HL-60 (cell line): ENCODE data around the gene TACO1.

Experiments
- POLR2AphosphoS5 ChIP-seq: IDR thresholded peaks from 2 replicates; pipeline ENCODE4 v1.6.1; 2012; ENCODE audit warnings: low read depth
- TF ChIP-seq, protein P1 (sequence below): IDR thresholded peaks from one replicate; pipeline ENCODE4 v1.5.1; 2011; ENCODE audit warnings: low read length, control low read depth, inconsistent platforms; ENCODE audit not compliant: insufficient read depth

GRCh38 chr17:63613663-63614062 is 13.0 kb downstream of the TACO1 start:
- TF ChIP-seq, protein P1, sequence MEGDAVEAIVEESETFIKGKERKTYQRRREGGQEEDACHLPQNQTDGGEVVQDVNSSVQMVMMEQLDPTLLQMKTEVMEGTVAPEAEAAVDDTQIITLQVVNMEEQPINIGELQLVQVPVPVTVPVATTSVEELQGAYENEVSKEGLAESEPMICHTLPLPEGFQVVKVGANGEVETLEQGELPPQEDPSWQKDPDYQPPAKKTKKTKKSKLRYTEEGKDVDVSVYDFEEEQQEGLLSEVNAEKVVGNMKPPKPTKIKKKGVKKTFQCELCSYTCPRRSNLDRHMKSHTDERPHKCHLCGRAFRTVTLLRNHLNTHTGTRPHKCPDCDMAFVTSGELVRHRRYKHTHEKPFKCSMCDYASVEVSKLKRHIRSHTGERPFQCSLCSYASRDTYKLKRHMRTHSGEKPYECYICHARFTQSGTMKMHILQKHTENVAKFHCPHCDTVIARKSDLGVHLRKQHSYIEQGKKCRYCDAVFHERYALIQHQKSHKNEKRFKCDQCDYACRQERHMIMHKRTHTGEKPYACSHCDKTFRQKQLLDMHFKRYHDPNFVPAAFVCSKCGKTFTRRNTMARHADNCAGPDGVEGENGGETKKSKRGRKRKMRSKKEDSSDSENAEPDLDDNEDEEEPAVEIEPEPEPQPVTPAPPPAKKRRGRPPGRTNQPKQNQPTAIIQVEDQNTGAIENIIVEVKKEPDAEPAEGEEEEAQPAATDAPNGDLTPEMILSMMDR: no peak
- TF ChIP-seq POLR2AphosphoS5: no peak
